Parathyroid adenoma (tissue), 2 donors: ENCODE results near the gene ACVR1.
"Not testable (repeated sequence)": the region's sequence is repeated elsewhere in the genome, so short reads cannot be mapped to it uniquely, and the experiment has no call there.

Experiments
- H2AFZ ChIP-seq: fragments of 300-600 bp; sonication (generic); one replicate; pipeline ENCODE4 v1.7.0; 2017; ENCODE audit warnings: antibody characterized with exemption, mild to moderate bottlenecking
- H3K27ac ChIP-seq: fragments of 300-600 bp; sonication (generic); one replicate; pipeline ENCODE4 v1.7.0; 2017
- H3K27me3 ChIP-seq: fragments of 300-600 bp; sonication (generic); one replicate; pipeline ENCODE4 v1.7.0; 2017; ENCODE audit warnings: low read length; ENCODE audit not compliant: control insufficient read depth, insufficient read depth
- H3K36me3 ChIP-seq: fragments of 300-600 bp; sonication (generic); one replicate; pipeline ENCODE4 v1.7.0; 2017; ENCODE audit warnings: low read length; ENCODE audit not compliant: control insufficient read depth, insufficient read depth
- H3K4me1 ChIP-seq: fragments of 300-600 bp; sonication (generic); one replicate; pipeline ENCODE4 v1.7.0; 2017; ENCODE audit warnings: control low read depth
- H3K4me2 ChIP-seq: fragments of 300-600 bp; sonication (generic); one replicate; pipeline ENCODE4 v1.7.0; 2017; ENCODE audit warnings: low read length
- H3K4me3 ChIP-seq: fragments of 300-600 bp; sonication (generic); one replicate; pipeline ENCODE4 v1.7.0; 2017; ENCODE audit warnings: low read depth, low read length
- H3K79me2 ChIP-seq: fragments of 300-600 bp; sonication (generic); one replicate; pipeline ENCODE4 v1.7.0; 2017; ENCODE audit warnings: control low read depth
- H3K9ac ChIP-seq: fragments of 300-600 bp; sonication (generic); one replicate; pipeline ENCODE4 v1.7.0; 2017; ENCODE audit warnings: mild to moderate bottlenecking
- H3K9me3 ChIP-seq: fragments of 300-600 bp; sonication (generic); one replicate; pipeline ENCODE4 v1.7.0; 2017; ENCODE audit warnings: low read length; ENCODE audit not compliant: control insufficient read depth
- TF ChIP-seq, protein P1 (sequence below): fragments of 300-600 bp; sonication (generic); IDR thresholded peaks from one replicate; pipeline ENCODE4 v1.7.0; 2017; ENCODE audit warnings: antibody characterized with exemption, mild to moderate bottlenecking
- donor health status: primary hyperparathyroidism.

Gene ACVR1

GRCh38 chr2:157726946-157727345 lies 149.2 kb downstream of the ACVR1 start:
- Histone ChIP-seq H3K4me3 (no peak overlapping the region), H3K4me1 (no peaks in the 10 kb centered on the region), H3K4me2 (no peak overlapping the region), H3K9me3 (peaks cover 3% of the 10 kb centered on the region), H2AFZ (no peak overlapping the region), H3K36me3 (no peaks in the 10 kb centered on the region), H3K27me3 (no peaks in the 10 kb centered on the region), H3K27ac (no peak overlapping the region), H3K79me2 (no peaks in the 10 kb centered on the region), H3K9ac (no peak overlapping the region)
- TF ChIP-seq, protein P1, sequence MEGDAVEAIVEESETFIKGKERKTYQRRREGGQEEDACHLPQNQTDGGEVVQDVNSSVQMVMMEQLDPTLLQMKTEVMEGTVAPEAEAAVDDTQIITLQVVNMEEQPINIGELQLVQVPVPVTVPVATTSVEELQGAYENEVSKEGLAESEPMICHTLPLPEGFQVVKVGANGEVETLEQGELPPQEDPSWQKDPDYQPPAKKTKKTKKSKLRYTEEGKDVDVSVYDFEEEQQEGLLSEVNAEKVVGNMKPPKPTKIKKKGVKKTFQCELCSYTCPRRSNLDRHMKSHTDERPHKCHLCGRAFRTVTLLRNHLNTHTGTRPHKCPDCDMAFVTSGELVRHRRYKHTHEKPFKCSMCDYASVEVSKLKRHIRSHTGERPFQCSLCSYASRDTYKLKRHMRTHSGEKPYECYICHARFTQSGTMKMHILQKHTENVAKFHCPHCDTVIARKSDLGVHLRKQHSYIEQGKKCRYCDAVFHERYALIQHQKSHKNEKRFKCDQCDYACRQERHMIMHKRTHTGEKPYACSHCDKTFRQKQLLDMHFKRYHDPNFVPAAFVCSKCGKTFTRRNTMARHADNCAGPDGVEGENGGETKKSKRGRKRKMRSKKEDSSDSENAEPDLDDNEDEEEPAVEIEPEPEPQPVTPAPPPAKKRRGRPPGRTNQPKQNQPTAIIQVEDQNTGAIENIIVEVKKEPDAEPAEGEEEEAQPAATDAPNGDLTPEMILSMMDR: no peak

- H3K4me1 ChIP-seq: no peaks in the 10 kb centered on the region
- H3K27me3 ChIP-seq: no peaks in the 10 kb centered on the region
- H3K9me3 ChIP-seq: peaks cover 3% of the 10 kb centered on the region
- H3K9ac ChIP-seq: no peak overlapping the region
- no peak overlapping the region for H3K4me3 ChIP-seq
- no peaks in the 10 kb centered on the region for H3K79me2 ChIP-seq
- no peak overlapping the region for H2AFZ ChIP-seq
- H3K36me3 ChIP-seq: no peaks in the 10 kb centered on the region
- TF ChIP-seq, protein P1: no peak
- no peak overlapping the region for H3K27ac ChIP-seq
- no peak overlapping the region for H3K4me2 ChIP-seq
These were observed 150.3 kb downstream of the ACVR1 start for GRCh38 chr2:157725846-157726245.

GRCh38 chr2:157722580-157723234 lies 153.4 kb downstream of the ACVR1 start:
- Histone ChIP-seq H3K9ac (no peak overlapping the region), H3K4me2 (no peak overlapping the region), H3K9me3 (peaks cover 3% of the 10 kb centered on the region), H3K36me3 (no peaks in the 10 kb centered on the region), H3K4me3 (no peak overlapping the region), H3K4me1 (no peaks in the 10 kb centered on the region), H3K79me2 (no peaks in the 10 kb centered on the region), H3K27ac (no peak overlapping the region), H2AFZ (no peak overlapping the region), H3K27me3 (no peaks in the 10 kb centered on the region)
- TF ChIP-seq, protein P1: no peak

DNA sequence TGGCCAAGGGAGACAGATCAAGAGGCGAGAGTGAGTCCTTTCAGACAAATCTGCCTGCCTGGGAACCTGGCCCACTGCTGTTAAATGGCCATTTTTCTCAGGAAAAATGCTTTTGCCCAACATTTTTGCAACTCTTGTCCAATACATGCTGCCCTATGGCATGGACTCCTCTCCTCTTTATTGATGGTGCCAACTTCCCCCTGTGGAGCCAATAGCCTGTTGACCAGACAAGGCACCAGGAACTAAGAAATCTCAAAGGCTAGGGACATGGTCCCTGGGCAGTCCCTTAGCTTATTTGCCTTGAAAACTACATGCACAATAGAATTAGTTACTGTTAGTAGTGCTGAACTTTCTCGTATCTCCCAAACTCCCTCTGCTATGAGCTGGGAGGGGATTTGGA lies 155.6 kb downstream of the ACVR1 start:
- Histone ChIP-seq H3K4me1 (no peaks in the 10 kb centered on the region), H3K36me3 (no peaks in the 10 kb centered on the region), H3K9ac (no peak overlapping the region), H3K4me3 (no peak overlapping the region), H3K27ac (no peak overlapping the region), H3K4me2 (no peak overlapping the region), H3K27me3 (no peaks in the 10 kb centered on the region), H3K79me2 (no peaks in the 10 kb centered on the region), H3K9me3 (peaks cover 3% of the 10 kb centered on the region), H2AFZ (no peak overlapping the region)
- TF ChIP-seq, protein P1: no peak

DNA sequence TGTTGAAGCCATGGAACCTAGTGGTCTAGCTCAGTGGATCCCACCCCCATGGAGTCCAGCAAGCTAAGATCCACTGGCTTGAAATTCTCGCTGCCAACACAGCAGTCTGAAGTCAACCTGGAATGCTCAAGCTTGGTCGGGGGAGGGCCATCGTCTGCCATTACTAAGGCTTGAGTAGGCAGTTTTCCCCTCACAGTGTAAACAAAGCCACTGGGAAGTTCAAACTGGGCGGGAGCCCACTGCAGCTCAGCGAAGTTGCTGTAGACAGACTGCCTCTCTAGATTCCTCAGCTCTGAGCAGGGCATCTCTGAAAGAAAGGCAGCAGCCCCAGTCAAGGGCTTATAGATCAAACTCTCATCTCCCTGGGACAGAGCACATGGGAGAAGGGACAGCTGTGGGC lies 171.5 kb downstream of the ACVR1 start:
- H3K27me3 ChIP-seq, H3K4me3 ChIP-seq, H3K79me2 ChIP-seq, H3K4me2 ChIP-seq, H3K9me3 ChIP-seq, H3K4me1 ChIP-seq, H2AFZ ChIP-seq, H3K36me3 ChIP-seq, H3K9ac ChIP-seq, H3K27ac ChIP-seq: not testable (repeated sequence)

- not testable (repeated sequence) for H3K27me3 ChIP-seq, H2AFZ ChIP-seq, H3K9ac ChIP-seq, H3K27ac ChIP-seq, H3K36me3 ChIP-seq, H3K4me2 ChIP-seq, H3K79me2 ChIP-seq, H3K9me3 ChIP-seq, H3K4me3 ChIP-seq, H3K4me1 ChIP-seq
These were observed 172.0 kb downstream of the ACVR1 start for GRCh38 chr2:157704148-157704547.
